ENCODE data around the gene ADGRV1.
A peak's percentile ranks its signal among the peaks of the same experiment; 100 is the strongest.

Gene ADGRV1

DNA sequence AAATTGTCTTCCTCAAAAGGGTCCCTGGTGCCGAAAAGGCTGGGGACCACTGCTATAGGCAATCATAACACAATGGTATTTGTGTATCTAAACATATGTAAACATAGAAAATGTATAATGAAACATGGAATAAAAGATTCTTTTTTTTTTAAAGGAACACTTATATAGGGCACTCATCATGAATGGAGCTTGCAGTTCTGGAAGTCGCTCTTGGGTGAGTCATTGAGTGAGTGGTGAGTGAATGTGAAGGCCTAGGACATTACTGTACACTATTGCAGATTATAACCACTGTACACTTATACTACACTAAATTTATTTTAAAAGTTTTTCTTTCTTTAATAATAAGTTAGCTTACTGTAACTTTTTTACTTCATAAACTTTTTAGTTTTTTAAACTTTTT, 648.1 kb downstream of the ADGRV1 start:
- peak; percentile 27 for DNase-seq (ENCODE audit: low read depth)

- no peak for DNase-seq (ENCODE audit: low read depth)
These were observed 648.7 kb downstream of the ADGRV1 start for GRCh38 chr5:91207248-91207647.

DNA sequence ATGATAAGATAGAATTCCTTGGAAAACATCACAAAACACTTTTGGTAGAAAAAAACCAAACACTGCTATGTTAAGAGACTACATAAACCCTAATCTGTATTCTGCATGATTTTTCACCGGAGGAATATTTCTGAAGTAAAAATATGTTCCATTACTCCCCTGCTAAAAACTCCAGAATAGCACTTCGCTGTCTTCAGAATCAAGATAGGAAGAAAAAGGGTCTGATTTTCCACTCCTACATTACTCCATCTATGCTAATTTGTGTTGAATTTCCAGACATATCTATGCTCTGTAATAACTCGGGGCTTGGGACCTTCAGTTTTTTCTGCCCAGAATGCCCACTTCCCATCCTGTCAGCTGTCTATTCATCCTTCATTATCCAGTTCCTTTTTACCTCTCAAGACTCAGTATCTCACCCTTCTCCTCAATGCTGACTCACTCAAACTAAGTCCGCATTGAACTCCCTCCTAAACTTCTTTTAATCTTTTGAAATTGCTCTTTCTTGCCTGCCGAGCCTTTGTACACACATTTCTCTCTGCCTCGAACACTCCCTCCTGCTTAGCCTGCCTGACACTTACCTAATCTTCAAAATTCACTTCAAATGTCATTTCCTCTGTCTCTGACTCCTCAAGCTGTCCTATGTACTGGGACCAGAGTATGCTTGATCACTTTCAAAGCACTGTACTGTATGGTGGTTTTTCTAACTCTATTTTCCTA, 653.6 kb downstream of the ADGRV1 start:
- peak; percentile 40 for DNase-seq (ENCODE audit: low read depth)

DNA sequence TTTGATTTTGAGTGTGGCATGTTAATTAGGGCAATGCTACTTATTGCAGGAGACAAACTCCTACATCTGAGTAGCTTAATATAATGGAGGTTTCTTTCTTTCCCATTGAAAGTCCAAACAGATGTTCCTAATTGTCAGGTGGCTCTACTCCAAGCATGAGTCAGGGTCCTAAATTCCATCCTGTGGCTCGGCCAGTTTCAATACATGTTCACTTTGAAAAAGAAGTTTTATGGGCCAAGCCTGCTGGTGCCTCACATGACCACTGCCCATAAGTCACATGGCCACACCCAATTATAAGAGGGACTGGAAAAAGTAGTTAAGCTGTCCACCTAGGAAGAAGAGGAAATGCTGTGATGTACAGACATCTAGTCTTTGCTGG, 654.1 kb downstream of the ADGRV1 start:
- peak; percentile 94 for DNase-seq (ENCODE audit: low read depth)

Measured in fibroblast of gingiva (primary cell).